Activated CD8-positive, alpha-beta memory T cell treated with anti-CD3 and anti-CD28 coated beads for 36 hours (primary cell): ENCODE results near the gene CBFA2T3. TPM values are rescaled to one million over a fixed set of nuclear protein-coding genes. Genes with fewer than 3 reads are reported as not detected.

Experiments
- CTCF ChIA-PET: fragments of 350-600 bp; sonication (Branson Sonifier 250); formaldehyde crosslinking; loops from one replicate; lab custom pipeline; 2021; ENCODE audit warnings: antibody characterized with exemption; lab: Charles Lee
- POLR2A ChIA-PET: fragments of 350-600 bp; sonication (Branson Sonifier 250); formaldehyde crosslinking; loops from one replicate; lab custom pipeline; 2021; ENCODE audit warnings: antibody characterized with exemption; lab: Charles Lee
- total RNA-seq, 2 experiments: library from RNA; stranded (reverse); gene quantifications; one replicate each; pipeline ENCODE4 v1.2.3, GENCODE V29; 2021

The CBFA2T3 gene
- total RNA-seq, 2 experiments from 2014 or later = not detected

GRCh38 chr16:88872650-88873331, 104.2 kb downstream of the CBFA2T3 start:
- POLR2A ChIA-PET = no interaction called here
- CTCF ChIA-PET = no interaction called here

- POLR2A ChIA-PET = no interaction called here
- CTCF ChIA-PET = interaction anchor here (0.5 to 1.3 kb wide), 2 partner anchors 14 to 39 kb away, joined by 3 read pairs; no protein-coding TSS in a partner anchor
Measured at GRCh38 chr16:88871730-88872416, 105.1 kb downstream of the CBFA2T3 start.

- ChIA-PET POLR2A (no interaction called here), CTCF (interaction anchor here (0.5 to 1.3 kb wide), 3 partner anchors 14 to 246 kb away, joined by 3 to 4 read pairs (median 3); no protein-coding TSS in a partner anchor)
Measured at GRCh38 chr16:88871349-88871702, 105.7 kb downstream of the CBFA2T3 start.

- CTCF ChIA-PET = interaction anchor here (0.6 to 1.3 kb wide), 2 partner anchors 13 to 247 kb away, joined by 3 to 4 read pairs; no protein-coding TSS in a partner anchor
Measured at GRCh38 chr16:88870608-88871348, 106.2 kb downstream of the CBFA2T3 start.

GRCh38 chr16:88869673-88869980, 107.4 kb downstream of the CBFA2T3 start:
- ChIA-PET POLR2A (no interaction called here), CTCF (no interaction called here)

More at GRCh38 chr16:88870608-88871348, 106.2 kb downstream of the CBFA2T3 start:
- POLR2A ChIA-PET = no interaction called here

GRCh38 chr16:88868974-88869672, 107.9 kb downstream of the CBFA2T3 start:
- ChIA-PET CTCF (no interaction called here), POLR2A (no interaction called here)

GRCh38 chr16:88867581-88868246, 109.3 kb downstream of the CBFA2T3 start:
- ChIA-PET CTCF (interaction anchor here (0.7 kb wide), 1 partner anchor 699 kb away, joined by 3 read pairs; no protein-coding TSS in a partner anchor), POLR2A (no interaction called here)

- CTCF ChIA-PET = no interaction called here
- POLR2A ChIA-PET = no interaction called here
Measured at GRCh38 chr16:88866151-88866920, 110.7 kb downstream of the CBFA2T3 start, which contains the start of gene PABPN1L. TSS of gene PABPN1L (minus strand) at chr16:88866660. CDS start at chr16:88866606, 54 bp downstream.

GRCh38 chr16:88865742-88866141, 111.3 kb downstream of the CBFA2T3 start:
- CTCF ChIA-PET = no interaction called here
- POLR2A ChIA-PET = no interaction called here

- POLR2A ChIA-PET = no interaction called here
- CTCF ChIA-PET = no interaction called here
Measured at GRCh38 chr16:88865310-88865709, 111.7 kb downstream of the CBFA2T3 start.

GRCh38 chr16:88864521-88864920, 112.5 kb downstream of the CBFA2T3 start:
- ChIA-PET POLR2A (interaction anchor here (0.7 kb wide), 1 partner anchor 131 kb away, joined by 3 read pairs; no protein-coding TSS in a partner anchor), CTCF (no interaction called here)

- ChIA-PET CTCF (no interaction called here), POLR2A (interaction anchor here (0.7 kb wide), 1 partner anchor 131 kb away, joined by 3 read pairs; no protein-coding TSS in a partner anchor)
Measured at GRCh38 chr16:88864099-88864498, 112.9 kb downstream of the CBFA2T3 start.

GRCh38 chr16:88863426-88863825, 113.6 kb downstream of the CBFA2T3 start:
- POLR2A ChIA-PET = no interaction called here
- CTCF ChIA-PET = no interaction called here

- ChIA-PET CTCF (no interaction called here), POLR2A (no interaction called here)
Measured at GRCh38 chr16:88862968-88863367, 114.0 kb downstream of the CBFA2T3 start.

- ChIA-PET POLR2A (no interaction called here), CTCF (no interaction called here)
Measured at GRCh38 chr16:88861359-88861758, 115.6 kb downstream of the CBFA2T3 start.

- ChIA-PET POLR2A (no interaction called here), CTCF (no interaction called here)
Measured at GRCh38 chr16:88859381-88860091, 117.5 kb downstream of the CBFA2T3 start.

GRCh38 chr16:88857728-88858339, 119.2 kb downstream of the CBFA2T3 start:
- CTCF ChIA-PET = interaction anchor here (0.6 to 3.3 kb wide), 17 partner anchors 11 to 406 kb away, joined by 3 to 37 read pairs (median 4); partner anchors contain the start of genes ACSF3 and APRT
- POLR2A ChIA-PET = interaction anchor here (0.6 to 1.9 kb wide), 4 partner anchors 46 to 307 kb away, joined by 3 to 13 read pairs (median 8); partner anchors contain the start of gene APRT
